Epithelial cell of prostate (primary cell): ENCODE data around the gene ACSL1.
"Not testable (repeated sequence)": the region's sequence is repeated elsewhere in the genome, so short reads cannot be mapped to it uniquely, and the experiment has no call there.

Experiments
- DNase-seq: peaks from one replicate; pipeline ENCODE4 v3.0.0-alpha.2; 2011; ENCODE audit warnings: low read depth, low spot score
- H3K27ac ChIP-seq: fragments of 450-650 bp; 2 replicates; pipeline ENCODE4 v1.5.1; 2017; ENCODE audit warnings: mild to moderate bottlenecking

Gene ACSL1

DNA sequence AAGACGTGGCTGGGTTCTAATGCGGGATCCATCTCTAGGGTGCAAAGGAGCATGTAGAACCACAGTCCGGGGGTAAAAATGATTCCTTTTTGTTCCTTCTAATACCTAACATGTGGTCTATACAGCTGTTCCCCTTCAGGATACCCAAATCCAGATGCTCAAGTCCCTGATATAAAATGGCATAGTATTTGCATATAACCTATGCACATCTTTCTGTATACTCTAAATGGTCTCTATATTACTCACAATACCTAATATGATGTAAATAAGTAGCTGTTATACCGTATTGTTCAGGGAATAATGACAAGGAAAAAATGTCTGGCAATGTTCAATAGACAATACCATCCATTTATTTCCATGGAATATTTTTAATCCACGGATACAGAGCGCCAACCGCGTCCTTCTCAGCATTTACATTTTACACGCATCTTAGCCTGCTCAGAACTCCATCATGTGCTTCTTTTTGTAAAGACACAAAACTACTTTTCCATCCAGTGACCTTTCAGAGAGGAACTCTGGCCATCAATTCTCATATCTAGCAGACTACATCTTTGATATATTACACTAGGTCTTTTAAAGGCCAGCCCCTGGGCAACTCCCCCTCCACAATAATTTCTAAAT is 31.9 kb downstream of the ACSL1 start:
- DNase-seq, result no peak
- no peak overlapping the region for H3K27ac ChIP-seq

DNA sequence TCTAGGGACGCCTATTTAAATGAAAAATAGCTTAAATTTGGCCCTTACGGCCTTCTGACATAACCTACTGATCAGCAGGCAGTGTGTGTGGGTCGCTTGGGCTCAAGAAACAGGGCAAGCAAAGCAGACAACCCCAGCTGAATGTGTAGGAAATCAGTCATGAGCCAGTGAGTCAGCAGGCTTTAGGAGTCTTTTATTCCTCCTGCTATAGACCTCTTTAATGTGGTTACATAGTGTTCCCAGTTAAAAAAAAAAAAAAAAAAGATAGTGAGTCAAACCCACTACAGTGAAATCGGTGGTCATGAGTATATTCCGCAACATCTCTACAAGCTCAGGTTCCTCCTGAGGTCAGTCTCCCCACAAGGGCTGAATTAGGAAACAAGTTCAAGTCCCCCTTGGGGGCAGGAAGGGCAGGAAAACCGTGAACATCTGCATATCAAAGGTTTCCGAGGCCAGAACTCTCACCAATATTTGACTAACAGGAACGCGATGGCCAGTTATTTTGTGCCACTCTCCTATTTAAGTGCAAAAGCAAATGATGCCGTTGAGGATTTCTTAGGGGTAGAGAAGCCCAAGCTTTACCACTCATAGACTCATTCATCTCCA is 32.7 kb downstream of the ACSL1 start:
- H3K27ac ChIP-seq, result peak overlapping the region; percentile 34
- DNase-seq, result peak; percentile 89

DNA sequence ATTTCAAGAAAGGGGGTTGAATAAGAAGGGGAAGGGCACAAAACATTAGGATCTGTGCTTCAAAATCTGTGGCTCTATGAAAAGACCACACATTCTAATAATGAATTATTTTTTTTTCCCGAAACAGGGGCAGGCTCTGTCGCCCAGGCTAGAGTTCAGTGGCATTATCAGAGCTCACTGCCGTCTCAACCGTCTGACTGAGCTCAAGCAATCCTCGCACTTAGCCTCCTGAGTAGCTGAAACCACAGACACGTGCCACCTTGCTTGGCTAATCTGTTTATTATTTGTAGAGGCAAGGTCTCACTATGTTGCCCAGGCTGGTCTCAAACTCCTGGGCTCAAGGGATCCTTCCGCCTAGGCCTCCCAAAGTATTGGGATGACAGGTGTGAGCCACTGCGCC is 33.4 kb downstream of the ACSL1 start:
- peak overlapping the region; percentile 34 for H3K27ac ChIP-seq
- DNase-seq, result no peak

DNA sequence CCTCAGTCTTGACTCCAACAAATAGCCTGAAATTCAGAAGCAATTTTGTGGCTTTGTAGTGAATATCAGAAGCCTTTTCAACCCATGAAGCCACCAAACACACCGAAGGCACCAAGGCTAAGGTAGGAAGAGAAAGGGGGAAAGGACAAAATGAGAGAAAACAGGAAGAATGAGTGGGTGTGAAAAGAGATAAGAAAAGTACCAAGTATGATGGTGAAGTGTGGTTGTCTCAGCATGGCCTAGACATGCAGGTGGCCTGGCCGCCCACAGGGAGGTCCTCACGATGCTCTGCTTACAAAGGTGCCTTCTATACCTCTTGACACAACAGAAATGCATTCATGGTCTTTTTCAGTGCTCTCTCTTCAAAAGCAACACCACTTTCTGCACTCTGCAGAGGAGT is 34.9 kb downstream of the ACSL1 start:
- H3K27ac ChIP-seq, result no peak overlapping the region
- no peak for DNase-seq

DNA sequence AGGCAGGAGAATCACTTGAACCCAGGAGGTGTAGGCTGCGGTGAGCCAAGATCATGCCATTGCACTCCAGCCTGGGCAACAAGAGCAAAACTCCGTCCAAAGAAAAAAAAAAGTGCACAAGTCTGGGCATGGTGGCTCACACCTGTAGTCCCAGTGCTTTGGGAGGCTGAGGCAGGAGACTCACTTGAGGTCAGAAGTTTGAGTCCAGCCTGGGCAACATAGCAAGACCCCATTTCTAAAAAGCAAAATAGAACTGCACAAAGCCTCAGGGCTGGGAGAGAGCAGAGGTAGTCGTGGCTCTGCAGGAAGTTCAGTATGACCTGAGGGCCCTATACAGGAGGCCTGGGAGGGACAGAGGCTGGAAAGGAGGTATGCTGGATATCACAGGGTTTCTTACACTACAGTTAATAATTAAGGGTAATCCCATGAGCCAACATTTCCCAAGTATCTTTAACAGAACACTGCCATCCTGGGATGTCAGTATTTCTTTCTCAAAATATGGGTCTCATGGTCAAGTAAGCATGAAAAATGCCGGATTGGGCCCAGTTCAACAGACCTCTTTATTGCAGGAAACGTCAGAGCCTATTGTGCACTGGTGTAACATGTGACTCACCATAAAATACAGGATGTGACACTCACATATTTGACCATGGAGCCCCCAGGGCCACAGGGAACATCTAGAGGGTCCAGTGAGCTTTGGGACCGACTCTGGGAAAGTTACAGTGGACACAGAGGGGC is 37.8 kb downstream of the ACSL1 start:
- no peak overlapping the region for H3K27ac ChIP-seq
- no peak for DNase-seq

DNA sequence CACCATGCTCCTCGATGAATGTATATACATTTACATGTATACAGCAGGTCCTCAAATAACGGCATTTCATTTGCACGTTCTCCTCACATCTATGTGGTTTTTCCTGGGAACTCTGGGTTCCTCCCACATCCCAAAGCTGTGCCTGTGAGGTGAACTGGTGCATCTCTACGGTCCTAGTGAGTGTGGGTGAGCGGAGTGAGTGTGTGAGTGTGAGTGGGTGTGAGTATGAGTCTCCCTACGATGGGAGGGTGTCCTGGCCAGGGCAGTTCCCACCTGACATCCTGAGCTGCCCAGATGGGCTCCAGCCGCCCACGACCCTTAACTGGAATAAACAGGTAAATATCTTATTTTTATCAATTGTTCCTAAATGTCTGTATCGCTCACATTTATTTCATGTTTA is 40.0 kb downstream of the ACSL1 start:
- no peak overlapping the region for H3K27ac ChIP-seq
- no peak for DNase-seq

DNA sequence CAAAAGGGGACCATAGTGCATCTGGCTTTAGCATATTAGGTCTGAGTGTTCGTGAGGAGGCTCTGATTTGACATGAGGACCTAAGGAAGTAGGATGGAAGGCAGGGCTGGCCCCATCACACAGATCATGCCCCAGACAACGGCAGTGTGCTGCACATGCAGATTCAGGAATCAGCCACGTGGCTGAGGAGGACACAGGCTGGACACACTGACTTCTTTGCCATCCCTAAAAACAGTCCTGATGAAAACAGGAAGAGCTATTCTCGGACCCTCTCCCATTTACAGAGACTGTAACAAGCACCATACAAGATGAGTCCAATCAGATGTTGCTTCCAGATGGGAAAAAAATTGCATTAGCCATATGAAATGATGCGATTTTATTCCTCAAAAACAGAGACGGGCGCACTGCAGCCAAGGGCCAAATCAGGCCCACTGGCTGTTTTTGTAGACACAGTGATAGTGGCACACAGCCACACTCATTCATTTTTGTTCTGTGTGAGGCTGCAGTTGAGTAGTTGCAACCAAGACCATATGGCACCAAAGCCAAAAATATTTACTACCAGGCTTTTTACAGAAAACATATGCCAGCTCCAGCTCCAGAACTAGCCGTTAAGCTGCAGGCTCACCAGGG is 41.0 kb downstream of the ACSL1 start:
- no peak for DNase-seq
- H3K27ac ChIP-seq, result no peak overlapping the region

DNA sequence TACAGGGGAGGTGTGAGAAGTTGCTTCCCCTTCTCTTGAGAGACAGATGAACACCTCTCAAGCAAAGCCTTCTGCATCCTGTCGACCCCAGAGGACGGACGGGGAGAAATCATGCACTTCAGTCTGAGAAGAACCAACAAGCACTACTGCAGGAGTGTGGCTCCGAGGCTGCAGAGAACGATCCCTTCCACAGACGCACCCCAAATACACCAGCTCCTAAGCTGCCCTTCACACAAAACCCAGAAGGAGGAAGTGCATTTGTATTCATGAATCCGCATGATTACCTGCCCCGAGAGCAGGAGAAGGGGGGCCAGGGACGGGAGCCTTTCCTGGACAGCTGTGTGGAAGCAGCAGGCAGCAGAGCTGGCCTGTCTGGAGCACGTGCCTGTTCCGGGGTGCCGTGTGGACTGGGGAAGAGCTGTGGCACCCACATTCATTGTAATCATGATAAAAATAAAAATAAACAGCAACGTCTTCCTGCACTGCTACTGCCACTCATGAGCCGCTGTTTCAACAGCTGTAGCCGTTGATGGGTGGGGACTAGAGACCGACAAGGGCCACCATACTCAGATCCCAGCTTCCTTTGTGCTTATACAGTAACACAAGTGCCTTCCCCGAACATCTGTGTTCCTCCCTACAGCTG is 42.9 kb downstream of the ACSL1 start:
- DNase-seq, result no peak
- no peak overlapping the region for H3K27ac ChIP-seq

DNA sequence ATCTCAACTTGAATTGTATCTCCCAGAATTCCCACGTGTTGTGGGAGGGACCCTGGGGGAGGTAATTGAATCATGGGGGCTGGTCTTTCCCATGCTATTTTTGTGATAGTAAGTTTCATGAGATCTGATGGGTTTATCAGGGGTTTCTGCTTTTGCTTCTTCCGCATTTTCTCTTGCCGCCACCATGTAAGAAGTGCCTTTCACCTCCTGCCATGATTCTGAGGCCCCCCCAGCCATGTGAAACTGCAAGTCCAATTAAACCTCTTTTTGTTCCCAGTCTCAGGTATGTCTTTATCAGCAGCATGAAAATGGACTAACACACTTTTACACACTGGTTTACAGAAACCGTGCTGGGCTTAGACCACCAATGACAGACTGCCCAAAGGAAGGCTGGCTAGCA is 46.6 kb downstream of the ACSL1 start:
- not testable (repeated sequence) for H3K27ac ChIP-seq, DNase-seq

DNA sequence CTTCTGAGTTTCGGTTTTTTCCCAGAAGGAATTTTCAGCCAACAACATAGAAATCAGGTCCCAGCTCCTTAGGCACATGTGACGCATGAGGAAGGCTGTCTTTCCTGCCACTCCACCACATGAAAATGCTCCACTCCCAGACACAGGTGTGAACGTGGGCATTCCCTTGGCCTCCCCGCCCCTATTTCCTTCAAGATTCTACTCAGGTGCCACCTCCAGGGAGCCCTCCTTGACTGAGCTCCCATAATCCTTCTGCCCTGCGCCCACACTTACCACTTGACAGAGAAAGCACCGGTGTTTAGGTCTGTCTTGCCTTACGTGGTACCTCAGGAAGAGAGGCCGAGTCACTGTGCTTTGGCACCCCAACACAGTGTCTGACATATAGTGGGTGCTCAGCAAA is 47.4 kb downstream of the ACSL1 start:
- H3K27ac ChIP-seq, result no peak overlapping the region
- no peak for DNase-seq

DNA sequence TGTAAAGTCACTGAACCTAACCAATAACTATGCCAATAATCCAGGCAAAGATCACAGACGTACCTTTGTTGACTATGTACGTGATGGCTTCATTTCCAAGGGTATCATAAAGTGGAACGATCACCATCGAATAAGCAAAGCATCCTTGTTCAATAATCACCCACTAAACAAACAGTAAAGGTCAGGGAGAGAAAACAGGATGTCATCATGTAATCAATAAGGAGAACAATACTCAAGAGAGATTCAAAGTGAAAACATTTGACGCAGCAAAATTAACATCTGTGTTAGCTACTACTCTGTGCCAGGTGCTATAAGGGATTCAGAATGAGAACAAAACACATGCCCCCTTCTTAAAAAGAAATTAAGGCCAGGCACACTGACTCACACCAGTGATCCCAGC is 48.9 kb downstream of the ACSL1 start:
- no peak overlapping the region for H3K27ac ChIP-seq
- DNase-seq, result no peak

DNA sequence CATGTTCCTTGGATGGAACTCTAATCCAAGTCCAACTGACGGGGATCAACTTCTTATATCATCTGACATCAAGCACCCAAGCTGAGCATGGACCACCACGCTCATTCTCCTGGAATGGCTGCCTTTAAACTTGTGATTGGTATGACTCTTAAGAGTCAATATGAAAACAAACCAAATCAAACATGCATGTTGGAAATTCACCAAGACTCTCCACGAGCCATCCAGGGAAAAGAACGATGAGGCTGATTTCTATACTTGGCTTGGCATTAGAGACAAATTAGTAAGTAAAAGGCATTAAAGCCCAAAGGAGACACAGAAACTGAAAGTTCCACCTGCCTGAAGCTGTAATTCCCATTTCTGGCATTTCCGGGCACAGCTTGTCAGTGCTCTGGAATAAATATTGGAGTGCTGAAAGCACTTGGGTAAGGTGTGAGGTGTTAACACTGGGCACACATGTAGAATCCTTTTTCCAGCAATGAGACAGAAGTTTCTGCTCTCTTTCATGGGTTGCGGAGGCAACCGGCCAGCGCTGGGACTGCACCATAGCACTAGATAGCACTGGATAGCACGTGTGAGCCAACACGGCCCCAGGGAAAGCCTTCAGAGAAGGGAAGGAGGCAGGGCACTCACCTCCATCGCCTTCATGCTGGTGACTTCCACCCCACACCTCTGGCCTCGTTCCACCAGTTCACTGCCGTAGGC is 49.8 kb downstream of the ACSL1 start:
- H3K27ac ChIP-seq, result no peak overlapping the region
- no peak for DNase-seq

DNA sequence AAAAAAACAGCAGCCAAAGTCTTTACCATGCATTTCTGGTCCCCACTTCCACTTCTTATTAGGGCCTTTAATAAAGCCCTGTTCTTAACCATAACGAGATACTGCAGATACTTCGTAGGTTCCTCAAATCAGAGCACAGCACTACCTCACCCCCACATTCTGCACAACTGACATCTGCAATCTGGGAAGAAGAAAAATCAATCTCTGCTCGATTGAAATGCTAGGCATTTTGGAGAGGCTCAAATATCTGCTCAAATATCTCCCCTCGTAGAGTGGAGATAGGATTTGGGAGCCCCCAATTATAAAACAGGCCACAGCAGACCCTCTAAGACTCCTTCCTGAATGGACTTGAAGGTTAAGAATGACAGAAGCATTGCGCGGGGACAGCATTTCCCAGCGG is 51.6 kb downstream of the ACSL1 start:
- no peak overlapping the region for H3K27ac ChIP-seq
- no peak for DNase-seq

DNA sequence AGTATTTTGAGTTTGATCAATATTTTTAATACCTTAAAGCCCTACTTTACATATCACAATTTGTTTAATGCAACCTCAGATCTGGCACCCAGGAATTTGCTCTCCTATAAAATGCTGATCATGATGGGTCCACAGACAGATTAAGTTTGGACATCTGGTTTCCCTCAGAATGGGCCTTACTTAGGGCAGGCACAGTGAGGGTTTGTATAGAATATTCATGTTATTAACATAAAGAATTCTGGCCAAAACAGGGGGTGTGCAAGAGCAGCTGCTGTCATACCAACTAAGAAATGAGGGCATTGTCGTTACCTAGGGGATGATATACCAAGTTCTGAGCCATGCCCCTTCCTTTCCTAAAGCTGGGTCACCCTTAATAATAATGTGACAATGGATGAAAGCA is 54.4 kb downstream of the ACSL1 start:
- H3K27ac ChIP-seq, result no peak overlapping the region
- DNase-seq, result no peak

DNA sequence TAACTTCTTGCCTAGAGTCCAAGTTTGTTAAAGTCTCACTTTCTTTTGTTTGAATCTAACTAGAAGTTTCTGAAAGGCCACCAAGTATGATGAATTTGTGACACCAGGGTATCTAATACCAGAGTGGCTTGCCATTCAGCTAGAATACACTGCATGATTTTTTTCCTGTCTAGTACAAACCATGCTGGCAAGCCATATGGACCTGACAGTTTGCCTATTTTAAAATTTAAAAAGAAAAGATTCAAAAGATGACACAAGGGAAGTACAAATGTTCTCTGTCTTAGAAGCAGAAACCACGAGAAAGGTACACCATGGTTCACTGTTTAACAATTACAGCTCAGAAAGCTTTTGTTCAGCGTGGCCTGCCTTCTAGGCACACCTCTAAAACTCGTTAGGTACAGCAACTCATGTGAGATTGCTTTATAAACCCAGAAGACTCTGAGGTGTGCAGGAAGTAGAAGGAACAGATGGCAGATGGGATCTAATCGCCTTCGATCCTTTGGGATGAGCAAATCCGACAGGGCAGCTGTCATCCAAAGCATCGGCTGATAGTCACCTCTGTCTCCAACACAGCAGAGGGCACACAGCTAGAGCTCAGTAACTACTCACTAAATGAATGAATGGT is 56.5 kb downstream of the ACSL1 start:
- H3K27ac ChIP-seq, result no peak overlapping the region
- no peak for DNase-seq

DNA sequence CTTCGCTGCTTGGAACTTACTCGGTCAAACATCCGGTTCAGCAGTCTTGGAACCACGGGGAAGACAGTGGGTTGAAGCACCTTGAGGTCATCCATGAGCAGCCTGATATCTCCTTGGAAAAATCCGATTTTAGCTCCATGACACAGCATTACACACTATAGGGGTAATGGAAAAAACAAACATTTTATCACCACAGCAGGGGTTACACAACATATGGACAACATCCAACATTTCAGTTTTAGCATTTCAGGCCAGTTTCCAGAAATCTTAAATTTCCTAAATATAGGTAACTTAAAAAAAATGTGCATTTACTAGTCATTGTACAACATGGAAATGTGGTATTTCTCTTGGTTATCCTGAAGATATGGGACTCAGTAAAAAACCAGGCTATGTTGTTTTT is 57.5 kb downstream of the ACSL1 start:
- DNase-seq, result no peak
- no peak overlapping the region for H3K27ac ChIP-seq

DNA sequence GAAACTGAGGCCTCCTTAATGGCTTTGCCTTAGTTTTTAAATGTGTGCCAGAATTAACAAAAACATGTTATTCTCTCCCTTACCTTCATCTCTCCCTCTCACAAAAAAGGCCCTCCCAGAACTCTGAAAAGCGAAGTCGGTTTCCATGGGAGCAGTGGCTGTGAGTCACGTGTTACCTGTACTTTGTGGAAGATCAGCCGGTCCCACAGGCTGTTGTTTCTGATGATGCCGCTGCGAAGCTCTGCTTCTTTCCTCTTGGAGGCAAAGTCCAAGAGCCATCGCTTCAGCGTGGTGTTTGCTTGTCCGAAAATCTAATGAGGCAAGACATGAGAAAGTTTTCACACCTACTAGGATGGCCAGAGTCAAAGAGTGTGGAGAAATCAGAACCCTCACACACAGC is 59.3 kb downstream of the ACSL1 start:
- H3K27ac ChIP-seq, result no peak overlapping the region
- no peak for DNase-seq

DNA sequence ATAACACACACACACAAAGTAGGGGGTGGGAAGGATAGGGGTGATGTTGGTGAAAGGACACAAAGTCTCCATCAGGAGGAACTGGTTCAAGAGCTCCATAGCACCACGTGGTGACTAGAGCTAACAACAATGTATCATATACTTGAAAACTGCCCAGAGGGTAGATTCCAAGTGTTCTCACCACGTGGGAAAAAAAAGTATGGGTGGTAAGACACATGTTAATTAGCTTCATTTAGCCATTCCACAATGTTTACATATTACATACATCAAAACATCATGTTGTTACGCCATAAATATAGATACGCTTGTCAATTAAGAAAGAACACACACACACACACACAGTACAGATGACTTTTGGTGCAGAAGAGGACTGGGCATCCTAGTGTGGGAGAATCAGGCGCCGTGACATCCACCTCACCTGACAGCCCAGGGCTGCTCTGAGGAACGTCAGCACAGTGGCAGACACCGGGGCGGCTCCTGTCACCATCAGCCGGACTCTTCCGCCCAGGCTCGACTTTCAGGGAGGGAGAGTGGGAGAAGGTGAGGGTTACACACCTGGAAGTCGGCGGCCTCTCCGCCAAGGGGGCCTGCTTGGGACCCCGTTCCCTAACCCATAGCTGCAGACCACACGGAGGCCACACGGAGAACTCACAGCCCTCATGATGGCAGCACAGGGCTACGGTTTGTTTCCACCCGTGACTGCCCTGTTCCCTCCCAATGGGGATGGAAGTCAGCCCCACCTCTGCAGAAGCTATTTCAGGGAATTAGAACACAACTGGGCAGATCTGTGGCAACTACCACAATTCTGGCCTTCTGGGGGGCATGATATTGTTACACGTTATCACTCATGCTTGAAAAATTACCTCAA is 60.1 kb downstream of the ACSL1 start:
- no peak overlapping the region for H3K27ac ChIP-seq
- no peak for DNase-seq

DNA sequence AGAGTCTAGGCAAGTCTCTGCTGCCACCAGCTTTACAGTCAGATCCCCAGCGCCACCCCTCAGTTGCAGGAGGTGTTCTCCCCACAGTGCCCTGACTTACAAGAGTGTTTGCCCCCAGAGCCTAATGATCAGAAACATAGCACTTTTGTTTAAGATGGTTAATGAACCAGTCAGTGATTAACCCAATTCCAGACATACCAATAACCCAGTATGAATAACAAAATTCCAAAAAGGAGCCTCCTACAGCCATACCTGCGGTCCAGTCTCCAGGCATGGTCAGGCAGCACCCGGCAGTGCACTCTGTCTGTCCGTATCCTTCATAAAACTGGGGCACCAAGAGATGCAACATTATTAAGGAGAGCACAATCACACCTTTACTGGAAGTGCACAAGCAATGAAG is 61.2 kb downstream of the ACSL1 start:
- DNase-seq, result no peak
- H3K27ac ChIP-seq, result no peak overlapping the region
